ENCODE data around the gene PIP5K1C.
A peak's percentile ranks its signal among the peaks of the same experiment; 100 is the strongest.

PIP5K1C gene

DNA sequence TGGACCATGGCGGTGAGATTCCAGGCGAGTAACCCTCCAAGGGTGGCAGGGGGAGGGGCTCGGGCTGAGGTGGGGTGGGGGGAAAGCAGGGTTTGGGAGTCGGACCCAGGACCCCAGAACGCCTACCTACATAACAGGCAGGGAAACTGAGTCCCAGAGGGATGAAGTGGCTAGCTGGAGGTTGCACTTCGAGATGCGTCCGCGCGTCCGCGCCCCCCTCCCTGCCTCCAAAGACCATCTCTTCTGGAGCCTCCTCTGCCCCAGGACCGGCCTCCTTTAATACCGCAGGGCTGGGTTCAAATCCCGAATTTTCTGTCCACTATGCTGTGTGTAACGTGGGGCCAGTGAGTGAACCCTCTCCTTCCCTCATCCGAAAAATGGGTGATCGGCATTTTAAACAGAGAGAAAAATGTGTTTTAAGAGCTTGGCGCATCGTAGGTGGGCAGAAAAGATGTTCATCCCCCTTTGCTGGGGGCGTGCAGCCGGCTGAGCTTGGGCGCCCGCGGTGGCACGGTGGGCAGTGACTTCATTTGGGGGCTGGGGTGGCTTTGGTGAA lies 21.7 kb upstream of the PIP5K1C start:
- DNase-seq, result no peak

DNA sequence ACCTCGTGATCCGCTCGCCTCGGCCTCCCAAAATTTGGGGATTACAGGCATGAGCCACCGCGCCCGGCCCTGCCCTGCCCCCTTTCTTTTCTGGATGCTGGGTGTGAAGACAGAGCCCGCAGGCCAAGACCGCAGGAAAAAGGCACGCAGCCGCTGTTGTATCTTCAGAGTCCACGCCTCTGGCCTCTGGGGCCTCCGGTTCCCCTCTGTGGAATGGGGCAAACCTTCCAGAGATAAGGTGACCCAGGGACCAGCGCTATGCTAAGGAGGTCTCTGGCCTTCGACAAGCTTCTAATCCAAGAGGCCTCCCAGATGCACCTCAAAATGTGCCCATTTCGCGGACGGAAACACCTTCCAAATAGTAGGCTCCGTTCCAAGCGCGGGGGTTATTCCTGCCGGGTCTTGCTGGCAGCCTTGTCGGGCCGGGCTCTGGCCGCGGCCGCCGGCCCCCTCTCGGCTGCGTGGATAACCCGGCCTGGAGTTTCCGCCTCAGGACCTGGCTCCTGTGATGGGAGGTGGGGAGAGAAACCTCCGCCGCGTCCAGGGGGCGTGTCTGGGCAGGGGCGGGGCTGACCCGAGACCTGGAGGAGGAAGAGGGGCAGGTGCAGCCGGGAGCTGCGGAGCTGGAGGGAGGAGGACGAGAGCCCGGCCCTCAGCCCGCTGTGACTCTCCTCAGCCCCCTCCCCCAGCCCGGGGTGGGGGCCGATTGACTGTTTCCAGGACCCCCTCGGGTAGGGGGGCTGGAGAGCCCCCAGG lies 21.0 kb upstream of the PIP5K1C start:
- DNase-seq, result peak; percentile 66

DNA sequence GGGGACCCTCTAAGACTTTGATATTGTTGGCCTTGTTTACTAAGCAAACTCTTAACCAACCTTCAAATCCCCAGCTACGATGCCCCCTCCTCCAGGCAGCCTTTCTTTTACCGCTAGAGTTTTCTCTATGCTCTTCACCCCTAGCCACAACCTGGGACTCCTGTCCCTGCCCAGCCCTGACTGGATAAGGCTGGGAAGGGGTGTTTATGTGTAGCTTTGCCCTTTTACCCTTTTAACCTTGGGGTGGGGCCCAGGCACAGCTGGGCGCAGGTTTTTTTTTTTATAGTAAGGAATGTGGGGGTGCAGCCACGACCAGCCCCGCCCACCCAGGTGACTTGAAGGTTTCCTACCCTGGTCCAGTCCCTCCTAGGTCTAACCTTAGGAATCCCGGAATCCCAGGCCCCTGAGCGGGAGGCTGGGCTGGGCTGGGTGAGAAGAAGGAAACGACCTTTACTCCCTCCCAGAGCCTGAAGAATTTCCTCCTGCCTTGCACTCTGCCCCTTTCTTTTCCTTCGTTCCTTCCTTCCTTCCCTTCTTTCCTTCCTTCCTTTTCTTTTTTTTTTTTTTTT lies 20.2 kb upstream of the PIP5K1C start:
- DNase-seq, result no peak

DNA sequence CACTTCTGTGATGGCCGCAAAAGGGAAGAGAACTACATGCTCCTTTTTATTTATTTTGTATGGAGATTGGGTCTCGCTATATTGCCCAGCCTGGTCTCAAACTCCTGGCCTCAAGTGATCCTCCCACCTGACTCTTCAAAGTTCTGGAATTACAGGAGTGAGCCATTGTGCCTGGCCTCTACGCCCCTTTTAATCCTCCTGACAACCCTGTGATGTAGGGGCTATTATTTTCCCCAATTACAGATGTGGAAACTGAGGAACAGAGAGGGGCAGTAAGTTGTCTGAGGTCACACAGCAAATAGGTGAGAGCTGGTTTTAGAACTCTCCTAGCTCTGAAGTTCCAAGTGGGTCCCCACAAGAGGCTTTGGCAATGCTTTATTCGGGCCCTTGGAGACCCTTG lies 19.6 kb upstream of the PIP5K1C start:
- DNase-seq, result no peak

DNA sequence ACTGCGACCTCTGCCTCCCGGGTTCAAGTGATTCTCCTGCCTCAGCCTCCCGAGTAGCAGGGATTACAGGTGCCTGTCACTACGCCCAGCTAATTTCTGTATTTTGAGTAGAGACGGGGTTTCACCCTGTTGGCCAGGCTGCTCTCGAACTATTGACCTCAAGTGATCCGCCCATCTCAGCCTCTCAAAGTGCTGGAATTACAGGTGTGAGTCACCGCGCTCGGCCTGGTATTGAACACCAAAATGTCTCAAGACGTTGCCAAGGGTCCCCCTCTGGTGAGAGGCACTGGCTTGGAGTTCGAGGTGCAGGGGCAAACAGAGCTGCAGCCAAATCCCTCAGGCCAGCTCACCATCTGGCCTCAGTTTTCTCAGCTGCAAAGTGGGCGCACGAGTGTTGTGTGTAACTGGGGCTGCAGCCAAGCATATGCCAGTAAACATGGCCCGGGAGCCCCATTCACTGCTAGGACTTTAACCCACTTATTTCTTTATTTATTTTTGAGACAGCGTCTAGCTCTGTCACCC lies 15.9 kb upstream of the PIP5K1C start:
- DNase-seq, result no peak

DNA sequence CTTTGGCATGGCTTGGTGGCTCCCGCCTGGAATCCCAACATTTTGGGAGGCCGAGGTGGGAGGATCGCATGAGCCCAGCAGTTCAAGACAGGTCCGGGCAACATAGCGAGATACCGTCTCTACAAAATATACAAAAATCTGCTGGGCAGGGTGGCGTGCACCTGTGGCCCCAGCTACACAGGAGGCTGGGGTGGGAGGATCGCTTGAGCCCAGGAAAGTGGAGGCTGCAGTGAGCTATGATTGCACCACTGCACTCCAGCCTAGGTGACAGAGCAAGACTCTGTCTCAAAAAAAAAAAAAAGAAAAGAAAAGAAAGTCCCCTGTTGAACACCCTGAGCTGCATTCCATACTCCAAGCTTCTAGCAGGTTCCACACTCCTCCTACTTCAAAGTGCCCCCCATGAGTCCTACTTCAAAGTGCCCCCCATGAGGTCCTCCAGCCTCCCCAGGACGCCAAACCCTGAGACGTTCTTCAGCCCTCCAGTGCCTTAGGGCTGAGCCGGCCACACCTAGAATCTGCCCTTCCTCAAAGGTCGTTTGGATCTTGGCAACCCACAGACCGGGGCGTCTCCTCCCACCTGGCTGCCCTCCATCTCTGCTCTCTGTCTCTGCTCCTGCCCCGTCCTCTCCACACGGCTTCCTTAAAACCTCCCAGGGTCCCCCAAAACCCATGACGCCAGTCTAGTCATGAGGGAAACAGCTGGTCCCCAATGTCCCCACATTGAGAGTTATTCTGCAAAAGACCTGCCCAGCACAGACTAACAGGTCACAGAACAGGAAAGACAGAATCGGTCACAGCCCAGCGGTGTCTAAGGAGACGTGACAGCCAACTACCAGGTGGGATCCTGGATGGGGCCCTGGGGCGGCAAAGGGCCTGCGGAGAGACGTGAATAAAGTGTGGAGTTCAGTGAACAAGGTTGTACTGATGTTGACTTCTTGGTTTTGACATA lies 12.7 kb upstream of the PIP5K1C start:
- DNase-seq, result no peak

DNA sequence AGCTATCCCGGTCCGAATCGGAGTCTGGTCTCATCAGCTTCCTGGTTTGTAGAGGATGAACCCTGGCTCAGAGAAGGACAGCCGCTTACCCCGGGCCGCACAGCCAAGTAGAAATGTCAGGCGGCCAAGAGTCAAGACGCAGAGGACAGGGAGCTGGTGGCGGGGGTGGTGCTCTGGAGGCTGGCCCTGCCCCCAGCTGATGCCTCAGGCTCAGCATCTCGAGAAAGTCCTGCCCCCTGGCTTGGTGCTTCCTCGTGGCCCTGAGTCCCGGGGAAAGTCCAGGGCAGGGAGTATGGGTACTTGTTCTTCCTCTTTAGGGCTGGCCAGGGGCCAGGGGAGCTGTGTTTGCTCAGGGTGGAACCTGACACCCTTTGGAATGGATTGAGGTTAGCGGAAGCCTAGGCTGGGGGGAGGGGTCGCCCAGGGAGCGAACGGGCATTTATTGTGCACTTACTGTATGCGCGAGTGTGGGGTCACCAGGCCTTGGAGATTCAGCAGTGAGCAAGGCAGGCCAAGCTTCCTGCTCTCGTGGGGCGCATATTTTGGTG lies 10.1 kb upstream of the PIP5K1C start:
- DNase-seq, result no peak

DNA sequence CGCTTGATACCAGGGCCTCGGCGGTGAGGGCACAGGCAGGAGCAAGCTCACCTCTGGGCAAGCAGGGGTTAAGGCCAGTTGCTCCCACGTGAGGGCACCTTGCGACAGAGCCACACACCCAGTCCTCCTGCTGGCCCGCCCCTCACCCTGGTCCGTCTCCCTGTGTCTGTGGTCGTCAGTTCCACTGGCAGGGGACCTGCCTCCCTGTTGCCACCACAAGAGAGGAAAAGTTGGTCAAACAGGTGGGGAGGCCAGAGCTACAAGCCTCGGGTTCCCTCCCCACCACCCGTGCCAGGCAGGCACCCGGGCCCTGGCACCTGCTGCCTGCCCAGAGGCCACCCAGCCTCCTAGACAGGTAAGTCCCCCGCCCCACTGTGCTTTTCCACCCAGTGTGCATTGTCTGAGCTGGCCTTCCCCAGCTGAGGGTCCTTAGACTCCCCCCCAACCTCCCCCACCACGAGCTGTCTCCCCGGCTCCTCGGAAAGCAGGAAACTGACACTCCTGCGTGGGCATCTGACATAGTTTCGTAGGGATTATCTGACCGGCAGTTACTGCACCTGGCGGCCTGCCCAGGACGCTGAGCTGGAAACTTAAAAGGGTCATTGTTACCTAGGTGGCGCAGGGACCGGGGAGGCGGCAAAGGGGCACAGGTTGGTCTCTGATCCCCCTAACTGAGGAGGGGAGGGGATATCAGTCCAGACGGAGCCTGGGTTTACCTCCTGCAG lies 8.1 kb upstream of the PIP5K1C start, which contains the start of gene TJP3:
Gene TJP3 (plus strand): TSS at position 178 of the 725 bp plus-strand sequence. CDS start 20,049 bp downstream, outside the sequence.
- DNase-seq, result no peak

DNA sequence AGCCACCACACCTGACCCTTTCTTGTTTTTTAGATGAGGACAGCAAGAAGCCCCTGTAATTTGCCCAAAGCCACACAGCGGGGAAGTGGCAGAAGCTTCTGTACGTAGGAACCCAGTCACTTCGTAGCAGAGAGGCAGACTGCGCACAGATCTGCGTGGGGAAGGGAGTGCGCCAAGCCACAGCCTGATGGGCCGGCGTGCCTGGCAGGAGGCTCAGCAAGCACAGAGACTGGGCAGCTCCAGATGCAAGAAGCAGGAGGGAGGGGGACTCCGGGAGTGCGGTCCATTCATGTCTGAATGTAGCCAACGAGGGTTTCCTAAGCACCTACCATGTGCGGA lies 7.6 kb upstream of the PIP5K1C start:
- no peak for DNase-seq

DNA sequence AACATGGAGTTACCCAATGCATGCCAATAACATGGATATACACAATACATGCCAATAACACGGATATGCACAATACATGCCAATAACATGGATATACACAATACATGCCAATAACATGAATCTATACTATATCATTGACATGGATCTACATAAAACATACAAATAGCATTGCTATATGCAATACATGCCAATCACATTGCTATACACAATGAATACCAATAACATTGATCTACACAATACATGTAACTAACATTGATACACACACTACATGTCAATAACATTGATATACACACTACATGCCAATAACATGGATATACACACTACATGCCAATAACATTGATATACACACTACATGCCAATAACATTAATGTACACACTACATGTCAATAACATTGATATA lies 932 bp upstream of the PIP5K1C start:
- no peak for DNase-seq

DNA sequence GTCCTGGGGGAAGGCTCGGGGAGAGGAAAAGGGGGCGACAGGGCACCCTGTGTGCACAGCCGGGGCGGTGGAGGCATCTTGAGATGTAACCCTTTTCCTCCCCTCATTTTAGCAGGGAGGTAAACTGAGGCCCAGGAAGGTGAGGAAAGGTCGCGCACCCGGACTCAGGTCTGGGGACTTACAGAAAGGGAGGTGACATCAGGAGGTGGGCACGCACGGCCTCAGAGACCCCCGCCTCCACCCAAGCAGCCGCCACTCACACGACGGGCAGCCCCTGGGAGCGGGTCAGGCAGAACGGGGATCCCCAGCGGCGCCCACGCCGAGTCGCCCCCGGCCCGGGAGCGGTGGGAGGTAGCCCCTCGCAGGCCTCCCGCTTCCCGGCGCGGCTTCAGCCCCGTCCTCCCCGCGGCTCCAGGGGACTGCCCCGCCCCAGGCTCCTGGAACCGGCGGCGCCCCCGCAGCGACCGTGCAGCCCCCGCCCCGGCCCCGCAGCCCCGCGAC lies 477 bp downstream of the PIP5K1C start:
- no peak for DNase-seq

DNA sequence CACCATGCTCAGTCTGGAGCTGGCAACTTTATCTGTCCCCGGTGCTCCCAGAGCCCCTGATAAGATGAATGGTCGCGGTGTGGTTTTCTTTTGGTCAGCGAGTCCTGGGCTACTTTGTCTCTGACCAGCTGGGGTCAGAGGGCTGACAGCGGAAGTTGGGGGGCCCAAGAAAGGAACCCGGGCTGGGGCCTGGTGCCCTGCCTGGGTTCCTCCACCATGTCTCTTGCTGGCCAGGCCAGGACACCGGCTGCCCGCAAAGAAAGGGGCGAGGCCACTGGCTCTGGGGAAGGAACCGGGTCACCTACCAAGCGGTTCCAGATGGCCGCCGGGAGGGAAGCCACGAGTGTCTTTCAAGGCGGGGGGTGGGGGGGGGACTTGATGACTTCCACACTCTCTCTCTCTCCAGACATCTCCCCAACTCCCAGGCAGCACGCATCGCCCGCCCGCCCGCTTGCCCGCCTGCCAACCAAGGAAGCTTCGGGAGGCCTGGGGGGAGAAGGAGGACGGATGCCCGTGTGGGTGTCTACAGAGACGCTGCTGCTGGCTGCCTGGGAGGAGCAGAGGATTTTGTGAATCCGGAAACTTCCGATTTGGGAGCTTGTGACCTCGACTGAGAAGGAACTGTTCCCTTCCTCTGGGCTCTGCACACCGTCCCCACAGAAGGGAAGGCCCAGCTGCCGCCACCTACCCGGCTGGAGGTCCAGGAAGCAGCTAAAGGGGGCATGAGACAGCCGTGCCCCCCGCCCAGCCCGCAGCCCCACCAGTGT lies 1.1 kb downstream of the PIP5K1C start:
- DNase-seq, result no peak

DNA sequence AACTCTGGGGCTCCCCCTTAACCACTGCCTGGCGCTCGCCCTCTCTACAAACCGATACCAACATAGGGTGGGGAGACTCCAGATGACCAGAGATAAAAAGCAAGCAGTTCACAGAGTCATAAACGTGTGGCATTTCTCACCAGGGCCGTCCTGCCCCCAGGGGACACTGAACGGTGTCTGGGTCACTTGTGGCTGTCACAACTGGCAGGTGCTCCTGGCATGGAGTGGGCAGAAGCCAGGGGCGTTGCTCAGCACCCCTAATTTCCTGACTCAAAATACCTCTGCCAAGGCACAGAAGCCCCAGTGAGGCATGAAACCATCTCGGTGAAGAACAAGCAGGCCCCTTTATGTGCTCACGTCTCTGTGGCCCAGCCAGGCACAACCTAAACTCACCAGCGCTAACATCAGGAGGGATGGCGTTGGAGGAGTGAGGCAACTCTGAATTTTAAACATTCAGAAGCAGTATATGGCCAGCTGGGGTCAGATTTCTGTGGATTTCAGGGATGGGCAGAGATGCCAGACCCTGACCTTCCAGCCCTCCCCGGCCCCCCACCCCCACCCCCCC lies 1.8 kb downstream of the PIP5K1C start:
- DNase-seq, result no peak

DNA sequence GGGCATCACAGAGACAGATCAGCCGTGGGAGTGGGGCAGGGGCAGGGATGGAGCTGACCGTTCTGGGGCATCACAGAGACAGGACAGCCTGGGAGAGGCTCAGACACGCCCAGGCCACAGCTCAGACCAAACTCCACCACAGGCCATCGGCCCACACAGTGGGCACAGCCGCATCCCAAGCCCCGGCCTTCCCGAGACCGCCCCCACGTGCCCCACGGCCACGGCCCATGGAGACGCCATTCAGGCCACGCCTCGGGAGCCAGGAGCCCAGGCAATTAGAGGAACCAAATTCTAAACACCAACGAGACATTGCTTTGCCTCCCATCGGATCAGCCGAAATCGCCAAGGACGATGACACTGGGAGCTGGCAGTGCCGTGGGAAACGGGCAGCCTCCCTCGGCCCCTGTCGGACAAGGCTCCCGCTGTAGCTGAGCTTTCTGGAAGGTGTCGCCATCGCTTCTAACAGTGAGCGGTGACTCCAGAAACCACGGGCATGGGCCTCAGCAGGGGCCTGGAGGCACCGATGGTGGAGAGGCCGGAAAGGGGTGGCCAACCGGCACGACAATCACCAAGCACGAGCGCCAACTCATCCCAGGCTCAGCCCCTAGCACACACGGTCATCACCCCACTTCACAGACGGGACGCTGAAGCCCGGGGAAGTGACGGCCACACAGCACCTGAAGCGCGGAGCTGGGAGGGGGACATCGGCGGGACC lies 2.4 kb downstream of the PIP5K1C start:
- DNase-seq, result no peak

DNA sequence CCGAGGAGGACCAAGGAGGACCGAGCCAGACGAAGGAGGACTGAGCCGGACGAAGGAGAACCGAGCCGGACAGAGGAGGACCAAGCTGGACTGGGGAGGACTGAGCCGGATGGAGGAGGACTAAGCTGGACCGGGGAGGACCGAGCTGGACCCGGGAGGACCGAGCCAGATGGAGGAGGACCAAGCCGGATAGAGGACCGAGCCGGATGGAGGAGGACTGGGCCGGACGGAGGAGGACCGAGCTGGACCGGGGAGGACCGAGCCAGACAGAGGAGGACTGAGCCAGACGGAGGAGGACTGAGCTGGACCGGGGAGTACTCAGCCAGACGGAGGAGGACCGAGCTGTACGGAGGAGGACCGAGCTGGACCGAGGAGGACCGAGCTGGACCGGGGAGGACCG lies 3.2 kb downstream of the PIP5K1C start:
- no peak for DNase-seq

DNA sequence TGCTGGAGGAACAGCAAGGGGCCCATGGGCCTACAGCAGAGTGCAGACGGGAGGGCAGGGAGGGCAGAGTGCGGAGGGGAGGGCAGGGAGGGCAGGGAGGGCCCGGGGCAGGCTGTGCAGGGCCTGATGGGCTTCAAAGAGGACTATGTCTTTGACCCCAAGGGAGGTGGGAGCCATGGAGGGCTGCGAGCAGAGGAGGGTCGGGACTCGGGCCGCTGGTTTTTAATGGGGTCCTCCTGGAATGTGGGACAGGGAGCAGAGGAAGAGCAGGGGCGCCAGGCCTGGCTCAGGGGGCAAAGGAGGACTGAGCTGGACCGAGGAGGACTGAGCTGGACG lies 3.6 kb downstream of the PIP5K1C start:
- no peak for DNase-seq

DNA sequence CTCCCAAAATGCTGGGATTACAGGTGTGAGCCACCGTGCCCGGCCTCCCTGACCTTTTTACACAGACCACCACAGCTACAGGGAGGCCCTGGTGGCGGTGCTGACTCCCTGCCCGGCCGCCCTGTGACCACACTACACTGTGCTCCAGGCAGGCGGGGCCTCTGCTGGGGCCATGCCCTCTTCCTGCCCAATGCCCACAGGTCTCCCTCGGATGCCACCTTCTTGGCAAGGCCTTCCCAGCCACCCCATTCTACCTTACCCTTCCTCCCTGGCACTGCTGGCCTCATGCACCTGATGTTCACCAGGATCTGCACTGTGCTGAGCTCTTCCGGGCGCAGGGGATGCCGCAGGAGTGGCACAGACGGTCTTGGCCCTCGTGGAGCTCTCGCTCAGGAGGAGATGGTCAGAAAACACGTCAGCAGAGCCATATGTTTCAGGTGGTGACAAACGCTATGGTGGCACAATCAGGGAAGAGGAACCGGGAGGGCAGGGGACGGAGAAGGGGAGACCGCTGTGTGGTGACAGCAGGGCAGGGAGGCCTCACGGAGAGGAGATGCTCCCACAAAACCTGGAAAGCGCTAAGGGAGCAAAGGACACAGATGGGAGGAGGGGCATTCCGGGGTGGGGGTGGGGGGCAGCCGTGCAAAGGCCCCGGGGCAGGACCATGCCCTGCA lies 4.1 kb downstream of the PIP5K1C start:
- no peak for DNase-seq

DNA sequence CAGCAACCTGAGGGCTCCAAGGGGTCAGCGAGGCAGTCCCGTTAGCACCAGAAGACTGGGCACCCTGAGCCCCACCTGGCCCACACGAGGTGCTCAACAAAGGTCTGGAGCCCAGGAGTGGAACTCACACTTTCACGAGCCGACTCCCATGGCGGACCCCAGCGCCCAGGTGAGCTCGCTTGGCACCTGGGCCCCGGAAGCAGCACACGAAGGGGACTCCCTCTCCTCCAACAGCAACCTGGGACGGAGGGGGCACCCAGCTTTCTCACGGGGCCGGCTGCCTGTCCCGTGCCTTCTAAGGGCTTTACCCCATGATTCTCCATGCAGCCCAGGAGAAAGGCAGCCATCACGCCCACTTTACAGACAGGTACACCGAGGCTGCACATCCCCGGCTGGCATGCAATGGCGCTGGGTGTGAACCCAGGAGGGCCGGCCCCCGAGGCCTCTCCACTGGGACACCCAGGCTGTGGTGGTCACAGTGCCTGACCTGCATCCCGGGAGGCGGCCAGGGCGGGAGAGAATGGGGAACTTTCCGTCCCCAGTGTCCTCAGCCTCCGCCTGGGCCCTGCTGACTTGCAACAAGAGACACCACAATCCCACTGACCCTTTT lies 5.0 kb downstream of the PIP5K1C start:
- no peak for DNase-seq

Data from NCI-H1694 (cell line).